K562 (cell line): ENCODE results near the gene CCP110. TPM values are rescaled to one million over a fixed set of nuclear protein-coding genes. Genes with fewer than 3 reads are reported as not detected.

Experiments used
- ARID1B ChIP-seq: fragments of 450-650 bp; IDR thresholded peaks from 2 replicates; pipeline ENCODE4 v1.6.1; 2016; ENCODE audit warnings: antibody characterized with exemption, mild to moderate bottlenecking, inconsistent platforms
- CBFA2T3 ChIP-seq: fragments of 450-650 bp; IDR thresholded peaks from 2 replicates; pipeline ENCODE4 v1.6.1; 2017
- ETS2 ChIP-seq: IDR thresholded peaks from 2 replicates; pipeline ENCODE4 v1.6.1; 2016; ENCODE audit warnings: borderline replicate concordance, missing genetic modification characterization, mild to moderate bottlenecking, moderate library complexity, missing compliant biosample characterization; ENCODE audit not compliant: poor library complexity, severe bottlenecking
- FOXJ2 ChIP-seq: fragments of 200-800 bp; sonication (Bioruptor generic); IDR thresholded peaks from 2 replicates; pipeline ENCODE4 v1.6.1; 2016; ENCODE audit warnings: missing genetic modification characterization, missing compliant biosample characterization
- FOXK2 ChIP-seq, 2 experiments: fragments of 450-650 bp; IDR thresholded peaks in 1 of 2; conservative IDR thresholded peaks in 1 of 2; 2 replicates each; pipeline ENCODE4 v1.6.1; 2016; ENCODE audit warnings: low read depth in 2 of 2, mild to moderate bottlenecking in 1 of 2
- HDAC1 ChIP-seq, 2 experiments: fragments of 450-650 bp; IDR thresholded peaks; 2 replicates each; pipeline ENCODE4 v1.6.1; 2016 to 2017; ENCODE audit warnings: inconsistent platforms in 1 of 2, mild to moderate bottlenecking in 1 of 2, moderate library complexity in 1 of 2
- KLF16 ChIP-seq: IDR thresholded peaks from 2 replicates; pipeline ENCODE4 v1.6.1; 2016; ENCODE audit warnings: antibody characterized with exemption
- NCOA2 ChIP-seq, 2 experiments: fragments of 450-650 bp; IDR thresholded peaks; 2 replicates each; pipeline ENCODE4 v1.6.1; 2018; ENCODE audit warnings: mild to moderate bottlenecking in 2 of 2, moderate library complexity in 1 of 2; ENCODE audit not compliant: partially characterized antibody in 2 of 2
- SAFB2 ChIP-seq: fragments of 200-400 bp; formaldehyde crosslinking; IDR thresholded peaks from 2 replicates; pipeline ENCODE4 v1.6.1; 2018; ENCODE audit warnings: borderline replicate concordance, low read length, low read depth, moderate library complexity; ENCODE audit not compliant: severe bottlenecking
- SREBF2 ChIP-seq: sonication (generic); formaldehyde crosslinking; IDR thresholded peaks from 2 replicates; pipeline ENCODE4 v1.4.0; 2020; ENCODE audit warnings: mild to moderate bottlenecking, missing genetic modification reagents
- XRCC5 ChIP-seq: fragments of 200-400 bp; formaldehyde crosslinking; IDR thresholded peaks from 2 replicates; pipeline ENCODE4 v1.6.1; 2017; ENCODE audit warnings: low read depth, mild to moderate bottlenecking, low read length
- ZNF717 ChIP-seq: fragments of 250-450 bp; sonication (Bioruptor Pico); IDR thresholded peaks from 2 replicates; pipeline ENCODE4 v1.5.0; 2021
- polyA plus RNA-seq, 8 experiments: library from polyadenylated mRNA; depleted of rRNA in 4 of 8; stranded (reverse) in 5 of 8; unstranded in 3 of 8; fragments of >200 nt; fragmentation: Nextera tagmentation in 2 of 8; fragmentation: Illumina TruSeq in 1 of 8; extraction: Ambion mirVana in 2 of 8; extraction: Trizol in 1 of 8; gene quantifications; 2 replicates each; pipeline versions ENCODE4 v1.2.1 to v1.2.3, GENCODE V29; 2011 to 2014; ENCODE audit warnings: inconsistent platforms in 1 of 8, missing spikeins in 1 of 8
- total RNA-seq, 7 experiments: library from RNA; depleted of rRNA in 6 of 7; stranded (reverse); fragments of >200 nt in 6 of 7; fragmentation: Illumina TruSeq in 2 of 7; extraction: Trizol in 2 of 7; gene quantifications; 2 replicates each; pipeline versions ENCODE4 v1.2.1 to v1.2.3, GENCODE V29; 2011 to 2021; ENCODE audit warnings: low replicate concordance in 1 of 7
- TF ChIP-seq, protein P1 (sequence below): IDR thresholded peaks from 2 replicates; pipeline ENCODE4 v1.6.1; 2011; ENCODE audit not compliant: insufficient read length; ENCODE audit errors: extremely low read depth

Gene CCP110
- total and polyA plus RNA-seq, 9 of the 15 experiments (the other 6 are each of a cell fraction or from before 2014, with no cell fraction given), result 3.5 to 16.1 (median 12.1) TPM

DNA sequence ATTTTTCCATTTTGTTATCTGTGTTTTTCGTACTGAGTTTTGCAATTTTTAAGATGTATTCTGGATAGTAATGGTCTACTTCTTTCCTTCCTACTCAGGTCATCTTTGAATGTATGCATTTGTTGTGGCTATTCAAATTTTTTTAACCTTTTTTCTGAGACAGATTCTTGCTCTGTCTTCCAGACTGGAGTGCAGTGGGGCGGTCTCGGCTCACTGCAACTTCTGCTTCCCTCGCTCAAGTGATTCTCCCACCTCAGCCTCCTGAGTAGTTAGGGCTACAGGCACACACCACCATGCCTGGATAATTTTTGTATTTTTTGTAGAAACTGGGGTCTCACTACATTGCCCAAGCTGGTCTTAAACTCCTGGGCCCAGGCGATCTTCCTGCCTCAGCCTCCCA is 65.4 kb downstream of the CCP110 start (continued):
- TF ChIP-seq FOXK2 (conservative IDR thresholded peaks at IDR 0.05 in 1 of 2, IDR thresholded peaks at IDR 0.05 in 1 of 2; ENCODE audit: low read depth in 2 of 2) (no peak), SAFB2 (no peak), KLF16 (no peak), XRCC5 (no peak), SREBF2 (CRISPR knock-in tag) (no peak), NCOA2 (IDR thresholded peaks at IDR 0.05; ENCODE audit: partially characterized antibody in 2 of 2) (no peak), ETS2 (no peak), HDAC1 (IDR thresholded peaks at IDR 0.05) (no peak), FOXJ2 (tag) (no peak), CBFA2T3 (no peak), ARID1B (no peak), ZNF717 (no peak)
- TF ChIP-seq, protein P1, sequence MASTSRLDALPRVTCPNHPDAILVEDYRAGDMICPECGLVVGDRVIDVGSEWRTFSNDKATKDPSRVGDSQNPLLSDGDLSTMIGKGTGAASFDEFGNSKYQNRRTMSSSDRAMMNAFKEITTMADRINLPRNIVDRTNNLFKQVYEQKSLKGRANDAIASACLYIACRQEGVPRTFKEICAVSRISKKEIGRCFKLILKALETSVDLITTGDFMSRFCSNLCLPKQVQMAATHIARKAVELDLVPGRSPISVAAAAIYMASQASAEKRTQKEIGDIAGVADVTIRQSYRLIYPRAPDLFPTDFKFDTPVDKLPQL, result no peak
